GM12801 (cell line): Measurements from ENCODE around the gene CEP72.

ENCODE experiments used
- CTCF ChIP-seq: IDR thresholded peaks from one replicate; pipeline ENCODE4 v1.5.1; 2011; ENCODE audit warnings: control low read depth; ENCODE audit not compliant: insufficient read length; ENCODE audit errors: extremely low read depth

CEP72 gene

DNA sequence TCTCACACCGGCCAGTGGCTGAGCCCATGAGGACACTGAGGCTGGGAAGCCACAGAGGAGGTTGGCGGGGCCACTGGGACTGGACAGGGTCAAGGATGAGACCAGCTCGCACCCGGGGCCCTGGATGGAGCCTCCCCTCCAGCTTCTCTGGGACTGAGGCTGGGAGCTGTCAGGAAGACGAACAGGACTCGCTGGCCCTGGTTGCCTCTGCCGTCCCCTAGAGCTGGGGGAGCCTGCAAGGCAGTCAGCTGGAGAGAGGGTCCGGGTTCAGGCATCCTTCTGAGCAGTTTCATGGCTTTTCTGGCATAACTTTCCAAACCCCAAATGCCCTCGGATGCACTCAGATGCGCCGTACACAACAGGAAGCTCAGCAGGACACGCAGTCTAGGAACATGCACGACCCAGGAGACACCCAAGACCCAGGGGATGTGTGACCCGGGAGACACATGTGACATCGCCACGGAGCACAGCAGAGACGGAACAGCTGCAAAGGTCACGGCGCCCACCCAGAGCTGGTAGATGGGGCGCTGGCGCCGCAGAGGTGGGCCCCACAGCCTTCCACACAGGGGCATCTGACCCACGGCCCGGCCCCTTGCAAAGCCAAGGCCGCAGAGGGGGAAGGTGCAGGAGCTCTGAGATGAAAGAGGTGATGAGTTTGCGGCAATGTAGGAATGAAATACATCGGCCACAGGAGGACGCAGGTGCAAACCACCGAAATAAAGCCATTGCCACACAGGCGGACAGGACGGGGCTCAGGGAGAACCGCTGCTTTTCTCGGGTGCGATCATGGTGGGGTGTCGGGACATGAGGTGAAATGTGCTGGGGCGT lies 63.9 kb downstream of the CEP72 start:
- TF ChIP-seq CTCF: no peak

DNA sequence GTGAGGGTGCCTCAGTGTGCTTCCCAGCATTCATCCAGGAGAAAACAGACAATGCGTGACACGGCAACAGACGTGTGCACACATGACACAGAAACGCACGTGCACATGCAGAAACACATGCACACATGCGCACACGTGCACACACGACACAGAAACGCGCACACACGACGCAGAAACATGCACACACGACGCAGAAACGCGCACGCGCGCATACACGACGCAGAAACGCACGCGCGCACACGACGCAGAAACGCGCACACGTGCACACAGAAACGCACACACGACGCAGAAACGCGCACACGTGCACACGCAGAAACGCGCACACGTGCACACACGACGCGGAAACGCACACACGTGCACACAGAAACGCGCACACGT lies 64.5 kb downstream of the CEP72 start:
- TF ChIP-seq CTCF: no peak

GRCh38 chr5:677131-678101 lies 65.3 kb downstream of the CEP72 start:
- TF ChIP-seq CTCF: no peak

GRCh38 chr5:683551-684481 lies 71.7 kb downstream of the CEP72 start:
- TF ChIP-seq CTCF: no peak

DNA sequence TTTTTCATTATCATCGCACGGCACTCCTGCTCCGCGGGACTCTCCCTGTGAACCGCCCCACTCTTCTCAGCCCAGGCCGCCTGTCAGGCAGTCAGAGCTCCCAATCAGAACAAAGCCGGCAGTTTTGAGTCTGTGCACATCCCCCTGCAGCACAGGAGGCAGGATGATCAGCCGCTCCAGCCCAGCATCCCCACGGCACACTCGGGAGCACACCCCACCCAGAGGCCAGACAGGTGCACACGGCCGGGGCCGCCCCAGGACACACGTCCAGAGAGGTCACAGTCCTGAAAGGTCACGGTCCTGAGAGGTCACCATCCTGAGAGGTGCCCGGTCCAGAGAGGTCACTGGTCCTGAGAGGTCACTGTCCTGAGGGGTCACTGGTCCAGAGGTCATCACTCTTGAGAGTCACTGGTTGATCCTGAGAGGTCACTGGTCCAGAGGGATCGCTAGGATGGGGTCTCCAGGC lies 72.6 kb downstream of the CEP72 start:
- TF ChIP-seq CTCF: no peak

DNA sequence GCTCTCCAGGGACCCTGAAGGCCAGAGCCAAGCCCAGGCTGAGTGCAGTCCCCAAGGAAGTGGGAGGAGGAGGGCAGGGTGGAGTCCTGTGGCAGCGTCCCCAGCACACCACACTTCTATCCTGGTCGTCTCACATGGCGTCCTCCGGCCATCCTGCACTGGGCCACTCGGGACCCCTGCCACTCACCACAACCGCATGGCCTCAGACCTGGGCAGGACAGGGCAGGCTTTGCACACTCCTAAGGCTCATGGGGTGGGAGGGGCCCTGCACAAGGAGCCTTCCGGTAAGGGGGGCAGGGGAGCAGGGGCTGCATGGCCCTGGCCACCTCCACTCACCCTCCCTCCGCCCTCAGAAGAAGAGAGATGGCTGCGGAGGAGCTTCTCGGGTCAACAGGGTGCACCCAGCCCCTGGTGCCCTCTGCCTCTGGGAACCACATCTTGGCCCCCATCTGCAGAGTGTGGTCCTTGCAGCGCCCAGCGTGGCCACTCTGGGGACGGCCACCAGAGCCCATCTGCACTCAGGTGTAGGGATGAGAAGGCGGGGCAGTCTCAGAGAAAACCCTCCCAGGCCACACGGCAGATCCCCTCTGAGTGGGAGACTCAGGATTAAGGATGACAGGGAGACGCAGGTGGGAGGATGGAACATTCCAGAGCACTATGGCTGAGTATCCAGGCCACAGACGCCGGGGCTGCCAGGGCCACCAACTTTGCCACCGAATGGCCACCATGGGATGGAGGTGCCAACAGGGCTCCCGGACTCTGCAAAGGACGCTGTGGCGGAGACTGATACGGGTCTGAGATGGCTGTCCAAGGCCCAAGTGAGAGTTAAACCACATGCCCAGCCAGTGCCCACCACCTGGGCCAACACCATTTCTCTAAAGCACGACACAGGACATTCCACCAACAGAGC lies 73.4 kb downstream of the CEP72 start:
- no peak for TF ChIP-seq CTCF
